Body of pancreas (tissue), 4 donors: Measurements from ENCODE around the gene HORMAD2.

ENCODE experiments used
- CTCF ChIP-seq, 7 experiments: fragments of 450-650 bp in 4 of 7; fragments of 200-600 bp in 3 of 7; sonication (generic) in 3 of 7; IDR thresholded peaks; one replicate each; pipeline ENCODE4 v1.5.1; 2016 to 2019; ENCODE audit warnings: antibody characterized with exemption in 7 of 7
- POLR2A ChIP-seq, 3 donors: fragments of 450-650 bp; IDR thresholded peaks; one replicate each; pipeline ENCODE4 v1.6.1; 2016; ENCODE audit warnings: antibody characterized with exemption in 3 of 3, mild to moderate bottlenecking in 2 of 3

GRCh38 chr22:30144391-30144790, 64.1 kb downstream of the HORMAD2 start:
- no peak for TF ChIP-seq CTCF (IDR thresholded peaks at IDR 0.05)
- TF ChIP-seq POLR2A (IDR thresholded peaks at IDR 0.05) = no peak
